Keratinocyte (primary cell): Measurements from ENCODE around the gene MARCHF3.

ENCODE experiments used
- EZH2 ChIP-seq: IDR thresholded peaks from one replicate; pipeline ENCODE4 v1.6.1; 2012; ENCODE audit warnings: inconsistent platforms, mild to moderate bottlenecking, low read length, moderate library complexity
- TF ChIP-seq, protein P1 (sequence below), 3 experiments: IDR thresholded peaks in 1 of 3; conservative IDR thresholded peaks in 1 of 3; optimal IDR thresholded peaks in 1 of 3; 2 replicates in 2 of 3; 3 replicates in 1 of 3; pipeline versions ENCODE3 to v1.5.1; 2011; ENCODE audit warnings: low read length in 3 of 3, mild to moderate bottlenecking in 3 of 3, moderate library complexity in 2 of 3, control low read depth in 1 of 3, inconsistent platforms in 1 of 3; ENCODE audit not compliant: insufficient read depth in 2 of 3; ENCODE audit errors: extremely low read depth in 1 of 3

DNA sequence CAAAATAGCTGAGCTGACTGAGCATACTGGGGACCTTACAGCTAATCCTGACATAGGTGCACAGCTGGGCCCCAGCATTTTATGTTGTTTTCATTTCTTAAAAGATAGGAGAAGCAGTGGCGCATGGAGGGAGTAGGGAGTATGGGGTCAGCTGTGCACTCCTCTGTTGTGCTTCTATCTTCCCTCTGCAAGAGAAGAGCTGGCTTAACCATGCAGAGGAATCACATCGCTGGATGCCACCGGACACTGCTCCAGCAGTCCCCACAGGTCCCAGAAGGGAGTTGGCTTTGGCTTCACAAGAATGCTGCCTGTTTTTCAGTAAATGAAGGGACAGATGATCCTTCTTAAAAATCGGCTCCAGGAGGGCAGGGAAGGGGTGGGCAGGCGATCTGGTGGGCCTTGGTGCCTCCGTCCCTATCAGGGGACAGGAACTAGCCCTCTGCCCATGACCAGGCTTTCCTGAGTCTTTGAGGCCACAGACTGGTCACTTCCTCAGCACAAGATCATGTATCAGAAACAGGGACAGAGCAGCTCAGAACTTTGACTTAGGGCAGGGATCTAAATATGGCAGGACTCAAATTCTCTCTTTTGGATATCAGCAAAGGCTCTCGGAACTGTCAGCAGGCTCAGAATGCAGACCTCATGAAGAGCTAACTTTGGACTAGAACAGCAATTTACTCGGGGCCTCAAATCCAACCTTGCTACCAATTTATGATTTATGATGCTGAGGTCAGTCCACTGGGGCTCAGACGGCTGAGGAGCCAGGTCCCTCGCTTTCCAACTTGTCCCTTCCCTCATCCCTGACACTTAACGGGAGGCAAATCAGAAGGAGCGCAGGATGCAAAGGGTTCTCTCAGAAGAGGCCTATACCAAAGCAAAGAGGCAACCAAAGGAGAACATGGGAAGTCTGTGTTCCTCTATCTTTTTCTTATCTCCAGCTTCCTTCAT is 47.2 kb downstream of the MARCHF3 start:
- TF ChIP-seq, protein P1, sequence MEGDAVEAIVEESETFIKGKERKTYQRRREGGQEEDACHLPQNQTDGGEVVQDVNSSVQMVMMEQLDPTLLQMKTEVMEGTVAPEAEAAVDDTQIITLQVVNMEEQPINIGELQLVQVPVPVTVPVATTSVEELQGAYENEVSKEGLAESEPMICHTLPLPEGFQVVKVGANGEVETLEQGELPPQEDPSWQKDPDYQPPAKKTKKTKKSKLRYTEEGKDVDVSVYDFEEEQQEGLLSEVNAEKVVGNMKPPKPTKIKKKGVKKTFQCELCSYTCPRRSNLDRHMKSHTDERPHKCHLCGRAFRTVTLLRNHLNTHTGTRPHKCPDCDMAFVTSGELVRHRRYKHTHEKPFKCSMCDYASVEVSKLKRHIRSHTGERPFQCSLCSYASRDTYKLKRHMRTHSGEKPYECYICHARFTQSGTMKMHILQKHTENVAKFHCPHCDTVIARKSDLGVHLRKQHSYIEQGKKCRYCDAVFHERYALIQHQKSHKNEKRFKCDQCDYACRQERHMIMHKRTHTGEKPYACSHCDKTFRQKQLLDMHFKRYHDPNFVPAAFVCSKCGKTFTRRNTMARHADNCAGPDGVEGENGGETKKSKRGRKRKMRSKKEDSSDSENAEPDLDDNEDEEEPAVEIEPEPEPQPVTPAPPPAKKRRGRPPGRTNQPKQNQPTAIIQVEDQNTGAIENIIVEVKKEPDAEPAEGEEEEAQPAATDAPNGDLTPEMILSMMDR (optimal IDR thresholded peaks at IDR 0.05 in 1 of 3, IDR thresholded peaks at IDR 0.05 in 1 of 3, conservative IDR thresholded peaks at IDR 0.05 in 1 of 3; ENCODE audit: extremely low read depth in 1 of 3, insufficient read depth in 2 of 3, low read length in 3 of 3): no peak
- TF ChIP-seq EZH2: no peak
